ENCODE data around the gene DIP2A.

Gene DIP2A

DNA sequence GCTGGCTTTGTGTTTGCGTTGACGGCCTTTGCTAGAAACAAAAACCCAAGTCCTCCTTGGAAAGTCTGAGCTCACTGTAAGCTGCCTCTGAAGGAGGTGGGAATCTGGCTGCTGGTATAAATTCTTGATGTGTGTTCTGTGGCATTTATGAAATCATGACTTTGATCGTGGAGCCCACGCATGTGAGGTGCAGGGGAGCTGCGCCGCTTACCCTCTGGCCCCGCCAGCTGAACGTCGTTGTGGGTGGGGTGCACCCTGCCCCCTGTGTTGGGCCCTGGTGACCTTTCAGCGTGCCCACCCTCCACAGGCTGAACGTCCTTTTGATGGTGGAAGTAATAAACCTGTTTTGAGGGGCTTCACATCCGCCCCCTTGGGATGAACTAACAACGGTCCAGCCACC lies 21.2 kb upstream of the DIP2A start:
- peaks cover 64% of the 10 kb centered on the region for H3K36me3 ChIP-seq (ENCODE audit: control insufficient read depth, low read length)
- H3K4me2 ChIP-seq (ENCODE audit: low read length), result no peak overlapping the region
- H3K27ac ChIP-seq (ENCODE audit: low read depth, low read length), result no peak overlapping the region
- H3K9me2 ChIP-seq (replicated peaks; ENCODE audit: control insufficient read depth, low read length), result no peaks in the 10 kb centered on the region
- no peaks in the 10 kb centered on the region for H3K4me1 ChIP-seq (ENCODE audit: control insufficient read depth, low read length)
- H3K27me3 ChIP-seq (ENCODE audit: control insufficient read depth, low read length), result no peaks in the 10 kb centered on the region
- no peaks in the 10 kb centered on the region for H3K79me2 ChIP-seq (ENCODE audit: control insufficient read depth, low read length)
- no peaks in the 10 kb centered on the region; the same call in 1 of the 2 replicates for H3F3A ChIP-seq (ENCODE audit: control insufficient read depth, insufficient read depth)
- H4K20me1 ChIP-seq (ENCODE audit: control insufficient read depth, insufficient read depth, low read depth, low read length), result no peaks in the 10 kb centered on the region; the same call in 1 of the 2 replicates
- TF ChIP-seq EZH2phosphoT487 (IDR thresholded peaks at IDR 0.05; ENCODE audit: borderline replicate concordance, low read length), result no peak
- TF ChIP-seq, protein P1, sequence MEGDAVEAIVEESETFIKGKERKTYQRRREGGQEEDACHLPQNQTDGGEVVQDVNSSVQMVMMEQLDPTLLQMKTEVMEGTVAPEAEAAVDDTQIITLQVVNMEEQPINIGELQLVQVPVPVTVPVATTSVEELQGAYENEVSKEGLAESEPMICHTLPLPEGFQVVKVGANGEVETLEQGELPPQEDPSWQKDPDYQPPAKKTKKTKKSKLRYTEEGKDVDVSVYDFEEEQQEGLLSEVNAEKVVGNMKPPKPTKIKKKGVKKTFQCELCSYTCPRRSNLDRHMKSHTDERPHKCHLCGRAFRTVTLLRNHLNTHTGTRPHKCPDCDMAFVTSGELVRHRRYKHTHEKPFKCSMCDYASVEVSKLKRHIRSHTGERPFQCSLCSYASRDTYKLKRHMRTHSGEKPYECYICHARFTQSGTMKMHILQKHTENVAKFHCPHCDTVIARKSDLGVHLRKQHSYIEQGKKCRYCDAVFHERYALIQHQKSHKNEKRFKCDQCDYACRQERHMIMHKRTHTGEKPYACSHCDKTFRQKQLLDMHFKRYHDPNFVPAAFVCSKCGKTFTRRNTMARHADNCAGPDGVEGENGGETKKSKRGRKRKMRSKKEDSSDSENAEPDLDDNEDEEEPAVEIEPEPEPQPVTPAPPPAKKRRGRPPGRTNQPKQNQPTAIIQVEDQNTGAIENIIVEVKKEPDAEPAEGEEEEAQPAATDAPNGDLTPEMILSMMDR (IDR thresholded peaks at IDR 0.05; ENCODE audit: low read depth, low read length, poor library complexity, severe bottlenecking), result no peak
- H3K4me3 ChIP-seq (ENCODE audit: low read length), result no peak overlapping the region
- H3K9me3 ChIP-seq (ENCODE audit: control insufficient read depth, insufficient read depth, low read length), result no peaks in the 10 kb centered on the region

GRCh38 chr21:46438241-46438640 lies 20.4 kb upstream of the DIP2A start:
- H3K27me3 ChIP-seq (ENCODE audit: control insufficient read depth, low read length), result no peaks in the 10 kb centered on the region
- H3F3A ChIP-seq (ENCODE audit: control insufficient read depth, insufficient read depth), result no peaks in the 10 kb centered on the region; the same call in 1 of the 2 replicates
- no peaks in the 10 kb centered on the region for H3K79me2 ChIP-seq (ENCODE audit: control insufficient read depth, low read length)
- TF ChIP-seq, protein P1 (IDR thresholded peaks at IDR 0.05; ENCODE audit: low read depth, low read length, poor library complexity, severe bottlenecking), result no peak
- TF ChIP-seq EZH2phosphoT487 (IDR thresholded peaks at IDR 0.05; ENCODE audit: borderline replicate concordance, low read length), result no peak
- no peaks in the 10 kb centered on the region for H3K9me2 ChIP-seq (replicated peaks; ENCODE audit: control insufficient read depth, low read length)
- H3K4me3 ChIP-seq (ENCODE audit: low read length), result no peak overlapping the region
- no peaks in the 10 kb centered on the region; the same call in 1 of the 2 replicates for H4K20me1 ChIP-seq (ENCODE audit: control insufficient read depth, insufficient read depth, low read depth, low read length)
- peaks cover 69% of the 10 kb centered on the region for H3K36me3 ChIP-seq (ENCODE audit: control insufficient read depth, low read length)
- H3K9me3 ChIP-seq (ENCODE audit: control insufficient read depth, insufficient read depth, low read length), result no peaks in the 10 kb centered on the region
- no peaks in the 10 kb centered on the region for H3K4me1 ChIP-seq (ENCODE audit: control insufficient read depth, low read length)
- no peak overlapping the region for H3K27ac ChIP-seq (ENCODE audit: low read depth, low read length)
- H3K4me2 ChIP-seq (ENCODE audit: low read length), result no peak overlapping the region

DNA sequence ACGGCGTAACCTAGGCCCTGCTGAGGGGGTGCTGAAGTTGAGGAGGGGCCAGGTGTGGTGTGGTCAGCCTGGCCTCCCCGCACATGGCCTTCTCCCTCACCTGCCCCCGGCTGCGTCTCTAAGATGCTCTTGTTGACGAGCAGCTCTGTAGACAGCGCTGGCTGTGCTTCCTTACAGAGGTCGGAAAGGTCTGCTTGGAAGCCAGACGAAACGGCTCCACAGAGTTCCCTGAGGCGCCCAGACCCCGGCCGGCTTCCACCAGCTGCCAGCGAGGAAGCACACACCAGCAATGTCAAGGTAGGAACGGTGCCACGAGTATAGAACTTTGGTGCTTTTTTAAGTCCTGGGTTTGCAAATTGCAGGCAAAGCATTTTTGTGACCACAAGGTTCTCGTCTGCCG lies 18.8 kb upstream of the DIP2A start:
- Histone ChIP-seq H3K4me1 (ENCODE audit: control insufficient read depth, low read length) (no peaks in the 10 kb centered on the region), H3K4me3 (ENCODE audit: low read length) (no peak overlapping the region), H3K27ac (ENCODE audit: low read depth, low read length) (no peak overlapping the region), H3K4me2 (ENCODE audit: low read length) (no peak overlapping the region), H3K79me2 (ENCODE audit: control insufficient read depth, low read length) (no peaks in the 10 kb centered on the region), H3K9me2 (replicated peaks; ENCODE audit: control insufficient read depth, low read length) (no peaks in the 10 kb centered on the region), H3F3A (ENCODE audit: control insufficient read depth, insufficient read depth) (no peaks in the 10 kb centered on the region; the same call in 1 of the 2 replicates), H3K36me3 (ENCODE audit: control insufficient read depth, low read length) (peaks cover 79% of the 10 kb centered on the region), H3K9me3 (ENCODE audit: control insufficient read depth, insufficient read depth, low read length) (no peaks in the 10 kb centered on the region), H3K27me3 (ENCODE audit: control insufficient read depth, low read length) (no peaks in the 10 kb centered on the region), H4K20me1 (ENCODE audit: control insufficient read depth, insufficient read depth, low read depth, low read length) (no peaks in the 10 kb centered on the region; the same call in 1 of the 2 replicates)
- TF ChIP-seq, protein P1 (IDR thresholded peaks at IDR 0.05; ENCODE audit: low read depth, low read length, poor library complexity, severe bottlenecking), result no peak
- TF ChIP-seq EZH2phosphoT487 (IDR thresholded peaks at IDR 0.05; ENCODE audit: borderline replicate concordance, low read length), result no peak
